ENCODE measurements around the gene CACNB4.

DNA sequence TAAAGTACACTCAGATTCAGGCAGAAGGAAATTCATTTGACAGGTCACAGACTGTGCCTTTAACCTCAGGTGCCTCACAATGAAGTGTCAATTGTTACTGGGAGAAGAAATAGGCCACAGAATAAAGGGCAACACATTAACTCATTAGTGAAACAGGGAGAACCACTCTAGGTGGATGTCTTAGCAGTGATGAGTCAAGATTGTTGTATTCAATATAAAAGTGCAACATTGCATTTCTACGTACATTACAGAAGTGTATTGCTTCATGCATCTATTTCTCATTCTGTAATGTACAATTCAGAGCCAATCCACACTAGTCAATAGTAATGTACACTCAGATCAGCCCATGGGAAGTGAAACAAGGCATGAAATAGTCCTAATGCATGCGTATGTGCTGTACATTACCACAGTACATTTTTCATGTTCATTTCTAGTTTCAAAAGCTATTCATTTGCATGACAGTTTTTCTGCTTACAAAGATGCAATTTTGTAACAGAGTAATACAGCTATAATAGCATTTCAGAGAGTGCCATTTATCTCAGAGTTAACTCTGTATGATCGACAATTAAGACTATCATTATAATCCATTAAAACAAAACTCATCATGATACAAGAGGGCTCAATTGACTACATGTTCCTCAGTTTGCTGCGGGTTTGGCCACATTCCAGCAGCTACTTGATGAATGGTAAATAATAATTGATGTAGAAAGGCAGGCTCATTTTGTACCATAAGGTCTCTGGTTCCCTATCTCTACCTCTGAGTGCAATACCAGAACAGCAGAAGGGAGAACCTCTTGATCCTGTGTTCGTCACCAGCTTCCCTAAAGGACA, 258.4 kb downstream of the CACNB4 start:
- TF ChIP-seq CTCF (IDR thresholded peaks at IDR 0.05; ENCODE audit: insufficient read depth, low read length) (no peak), POLR2AphosphoS5 (IDR thresholded peaks at IDR 0.05; ENCODE audit: low read depth) (no peak), GABPA (IDR thresholded peaks at IDR 0.05; ENCODE audit: low read depth) (no peak)
